Lower lobe of right lung (tissue), 2 donors: ENCODE measurements around the gene KIF26B. TPM values are rescaled to one million over a fixed set of nuclear protein-coding genes. Genes with fewer than 3 reads are reported as not detected.

Source experiments
- ATAC-seq, 2 donors: fragments of 200-7000 bp; cut with Tn5 transposase; one replicate each; pipeline ENCODE4 v1.9.1; 2020 to 2022; ENCODE audit warnings: mild to moderate bottlenecking in 2 of 2, moderate library complexity in 2 of 2
- DNase-seq: peaks from one replicate; pipeline ENCODE4 v3.0.0-alpha.2; 2020
- H3K27ac ChIP-seq: fragments of 200-600 bp; one replicate; pipeline ENCODE4 v1.8.0; 2022
- H3K27me3 ChIP-seq: fragments of 200-600 bp; one replicate; pipeline ENCODE4 v1.8.0; 2022; ENCODE audit warnings: low read depth
- H3K36me3 ChIP-seq: fragments of 200-600 bp; one replicate; pipeline ENCODE4 v1.8.0; 2022; ENCODE audit warnings: mild to moderate bottlenecking
- H3K4me1 ChIP-seq: fragments of 200-600 bp; one replicate; pipeline ENCODE4 v1.8.0; 2022
- H3K4me3 ChIP-seq: fragments of 200-600 bp; one replicate; pipeline ENCODE4 v1.8.0; 2022; ENCODE audit warnings: mild to moderate bottlenecking
- H3K9me3 ChIP-seq: fragments of 200-600 bp; one replicate; pipeline ENCODE4 v1.8.0; 2022
- CTCF ChIP-seq: fragments of 200-600 bp; IDR thresholded peaks from one replicate; pipeline ENCODE4 v1.8.0; 2022; ENCODE audit warnings: antibody characterized with exemption, mild to moderate bottlenecking
- intact Hi-C: fragments of 100-400 bp; cut with DNase I; formaldehyde crosslinking; loops from one replicate; pipeline ENCODE4 v1.11.0; 2022
- total RNA-seq: library from RNA; stranded (reverse); fragmentation: NEBNext Ultra II Directional; extraction: Animal tissue kit (Norgen Biotek cat#: 25700); gene quantifications from one replicate; pipeline ENCODE4 v1.2.1, GENCODE V29; 2021
- donor health status: DM: no; HTN: yes; CAD: no; lungs with severe emphysema.

Gene KIF26B
- total RNA-seq, 1 donor from 2014 or later: 1.2 TPM

DNA sequence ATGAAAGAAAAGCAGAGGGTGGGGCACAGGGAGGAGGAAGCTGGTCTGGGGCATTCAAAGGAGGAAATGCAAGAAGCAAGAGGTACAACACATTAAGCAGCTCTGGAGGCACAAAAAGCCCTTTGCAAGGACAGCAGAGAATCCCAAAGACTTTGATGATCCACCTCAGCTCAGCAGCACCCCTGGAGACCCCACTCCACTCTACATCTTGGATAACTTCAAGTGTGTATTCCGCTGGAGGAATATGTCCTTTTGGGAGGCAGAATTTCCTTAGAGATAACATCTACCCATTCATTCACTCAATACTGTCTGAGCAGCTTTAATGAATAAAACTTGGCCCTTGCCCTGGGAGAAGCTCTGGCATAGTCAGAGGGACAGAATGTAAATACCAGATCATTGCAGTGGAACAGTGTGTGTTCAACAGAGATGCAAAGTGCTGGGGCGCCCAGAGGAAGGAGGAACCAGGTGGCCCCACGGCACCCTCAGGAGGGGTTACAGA lies 599.7 kb downstream of the KIF26B start:
- ATAC-seq (no peak), DNase-seq (no peak)
- TF ChIP-seq CTCF: no peak
- peaks cover 8% of the 10 kb centered on the region for H3K9me3 ChIP-seq
- H3K36me3 ChIP-seq: no peaks in the 10 kb centered on the region
- H3K4me3 ChIP-seq: no peak overlapping the region
- no peaks in the 10 kb centered on the region for H3K27me3 ChIP-seq
- H3K27ac ChIP-seq: no peak overlapping the region
- H3K4me1 ChIP-seq: no peaks in the 10 kb centered on the region
- intact Hi-C loops: no loop called here
